GM23338 (cell line): ENCODE data around the gene CDC42BPG. TPM values are rescaled to one million over a fixed set of nuclear protein-coding genes. Genes with fewer than 3 reads are reported as not detected.

ENCODE experiments used
- ATAC-seq: fragments of 200-7000 bp; cut with Tn5 transposase; 3 replicates; pipeline ENCODE4 v1.9.1; 2020
- DNase-seq: peaks from one replicate; pipeline ENCODE4 v3.0.0-alpha.2; 2015; ENCODE audit warnings: low spot score
- H2AFZ ChIP-seq: fragments of 200-600 bp; sonication (generic); 2 replicates; pipeline ENCODE4 v1.8.0; 2016; ENCODE audit warnings: antibody characterized with exemption, mild to moderate bottlenecking, moderate library complexity
- H3F3A ChIP-seq: fragments of 200-600 bp; sonication (generic); replicated peaks from 2 replicates; pipeline ENCODE4 v1.8.0; 2017; ENCODE audit warnings: antibody characterized with exemption, mixed run types, low read depth
- H3K27ac ChIP-seq: fragments of 200-600 bp; sonication (generic); 2 replicates; pipeline ENCODE4 v1.6.1; 2016; ENCODE audit warnings: low read depth
- H3K27me3 ChIP-seq: fragments of 200-600 bp; sonication (generic); 2 replicates; pipeline ENCODE4 v1.8.0; 2016; ENCODE audit warnings: mild to moderate bottlenecking, mixed run types, moderate library complexity; ENCODE audit not compliant: insufficient read depth
- H3K36me3 ChIP-seq: fragments of 200-600 bp; sonication (generic); 2 replicates; pipeline ENCODE4 v1.8.0; 2016; ENCODE audit warnings: mild to moderate bottlenecking; ENCODE audit not compliant: insufficient read depth
- H3K4me1 ChIP-seq: fragments of 200-600 bp; sonication (generic); 2 replicates; pipeline ENCODE4 v1.8.0; 2016; ENCODE audit warnings: mild to moderate bottlenecking, moderate library complexity; ENCODE audit not compliant: insufficient read depth
- H3K4me2 ChIP-seq: fragments of 200-600 bp; sonication (generic); 2 replicates; pipeline ENCODE4 v1.7.1; 2017; ENCODE audit warnings: mixed run types
- H3K4me3 ChIP-seq: fragments of 200-600 bp; sonication (generic); 2 replicates; pipeline ENCODE4 v1.6.1; 2016; ENCODE audit warnings: mixed run types
- H3K79me2 ChIP-seq: fragments of 200-600 bp; sonication (generic); replicated peaks from 2 replicates; pipeline ENCODE4 v1.8.0; 2017; ENCODE audit warnings: mild to moderate bottlenecking; ENCODE audit not compliant: insufficient read depth
- H3K9me2 ChIP-seq: fragments of 200-600 bp; sonication (generic); 2 replicates; pipeline ENCODE4 v1.8.0; 2017; ENCODE audit not compliant: insufficient read depth
- H4K20me1 ChIP-seq: fragments of 200-600 bp; sonication (generic); replicated peaks from 2 replicates; pipeline ENCODE4 v1.8.0; 2017; ENCODE audit warnings: mild to moderate bottlenecking; ENCODE audit not compliant: insufficient read depth
- H3K27ac Mint-ChIP-seq: 2 replicates; pipeline ENCODE4 v1.8.0; 2020; ENCODE audit warnings: inconsistent platforms, mild to moderate bottlenecking, moderate library complexity, mixed read lengths
- H3K27me3 Mint-ChIP-seq: 3 replicates; pipeline ENCODE4 v1.8.0; 2022; ENCODE audit warnings: low read depth, mild to moderate bottlenecking, moderate library complexity, mixed read lengths, inconsistent platforms; ENCODE audit not compliant: insufficient read depth, poor library complexity
- H3K36me3 Mint-ChIP-seq: 3 replicates; pipeline ENCODE4 v1.8.0; 2021; ENCODE audit warnings: low read depth, mild to moderate bottlenecking, inconsistent platforms, moderate library complexity, mixed read lengths
- H3K4me1 Mint-ChIP-seq: 3 replicates; pipeline ENCODE4 v1.8.0; 2020; ENCODE audit warnings: mild to moderate bottlenecking, inconsistent platforms, mixed read lengths
- H3K4me3 Mint-ChIP-seq: 3 replicates; pipeline ENCODE4 v1.8.0; 2021; ENCODE audit warnings: moderate library complexity, mild to moderate bottlenecking, inconsistent platforms, mixed read lengths
- H3K9me3 Mint-ChIP-seq: 3 replicates; pipeline ENCODE4 v1.8.0; 2020; ENCODE audit warnings: moderate library complexity, mild to moderate bottlenecking, inconsistent platforms, mixed read lengths
- CTCF ChIP-seq, 2 experiments: fragments of 200-600 bp in 1 of 2; sonication (generic) in 1 of 2; conservative IDR thresholded peaks; 2 replicates each; pipeline versions ENCODE4 v1.5.1 to v1.6.1; 2016 to 2017; ENCODE audit warnings: antibody characterized with exemption in 2 of 2, low read depth in 2 of 2, mild to moderate bottlenecking in 2 of 2, moderate library complexity in 1 of 2
- ETS1 ChIP-seq: IDR thresholded peaks from 2 replicates; pipeline ENCODE4 v1.6.1; 2016; ENCODE audit warnings: antibody characterized with exemption
- EZH2 ChIP-seq: fragments of 200-600 bp; sonication (generic); IDR thresholded peaks from one replicate; pipeline ENCODE4 v1.8.0; 2017; ENCODE audit warnings: antibody characterized with exemption, mild to moderate bottlenecking, low read depth; ENCODE audit not compliant: unreplicated experiment
- EZH2phosphoT487 ChIP-seq: fragments of 200-600 bp; sonication (generic); IDR thresholded peaks from one replicate; pipeline ENCODE4 v1.8.1; 2018; ENCODE audit warnings: antibody characterized with exemption; ENCODE audit not compliant: unreplicated experiment
- JUNB ChIP-seq: IDR thresholded peaks from one replicate; pipeline ENCODE4 v1.6.1; 2016; ENCODE audit warnings: antibody characterized with exemption; ENCODE audit not compliant: unreplicated experiment
- POLR2AphosphoS5 ChIP-seq: IDR thresholded peaks from 2 replicates; pipeline ENCODE4 v1.6.1; 2016; ENCODE audit warnings: antibody characterized with exemption, low read depth
- REST ChIP-seq: IDR thresholded peaks from one replicate; pipeline ENCODE4 v1.6.1; 2018; ENCODE audit warnings: antibody characterized with exemption; ENCODE audit not compliant: unreplicated experiment
- STAT1 ChIP-seq: IDR thresholded peaks from one replicate; pipeline ENCODE4 v1.6.1; 2016; ENCODE audit warnings: antibody characterized with exemption; ENCODE audit not compliant: unreplicated experiment
- ZNF114 ChIP-seq: fragments of 250-450 bp; sonication (Bioruptor Pico); IDR thresholded peaks from 2 replicates; pipeline ENCODE4 v1.5.0; 2020; ENCODE audit warnings: mild to moderate bottlenecking, moderate library complexity
- ZNF331 ChIP-seq: fragments of 250-450 bp; sonication (Bioruptor Pico); IDR thresholded peaks from 2 replicates; pipeline ENCODE4 v1.5.0; 2020; ENCODE audit warnings: low read depth, mild to moderate bottlenecking, moderate library complexity
- ZNF462 ChIP-seq: fragments of 250-450 bp; sonication (Bioruptor Pico); IDR thresholded peaks from 2 replicates; pipeline ENCODE4 v1.5.0; 2020; ENCODE audit warnings: mild to moderate bottlenecking, moderate library complexity
- polyA plus RNA-seq: library from polyadenylated mRNA; unstranded; fragments of >200 nt; fragmentation: Nextera tagmentation; extraction: Ambion mirVana; gene quantifications from 2 replicates; pipeline ENCODE4 v1.2.1, GENCODE V29; 2016
- total RNA-seq: library from RNA; depleted of rRNA; stranded (reverse); fragments of >200 nt; shearing (Covaris generic); gene quantifications from 2 replicates; pipeline ENCODE4 v1.2.3, GENCODE V29; 2014

The CDC42BPG gene
- total and polyA plus RNA-seq, 2 experiments from 2014 or later: 2.3 to 11.6 TPM

- 0 out of 2 replicates have a peak, but pooled peaks cover 2% of the 10 kb centered on the region for H3F3A ChIP-seq
- peak; percentile 37 for ATAC-seq
- Mint-ChIP-seq H3K27ac (no peak overlapping the region), H3K9me3 (no peaks in the 10 kb centered on the region), H3K4me1 (peaks cover 15% of the 10 kb centered on the region), H3K27me3 (peaks cover 6% of the 10 kb centered on the region), H3K36me3 (no peaks in the 10 kb centered on the region; the same call in 2 of the 3 replicates), H3K4me3 (no peak overlapping the region)
- no peak overlapping the region for H3K27ac ChIP-seq
- H3K9me2 ChIP-seq: no peaks in the 10 kb centered on the region
- peak overlapping the region; percentile 98 for H2AFZ ChIP-seq
- H3K4me1 ChIP-seq: peaks cover 16% of the 10 kb centered on the region; the same call in 1 of the 2 replicates
- no peak for DNase-seq
- no peaks in the 10 kb centered on the region for H3K36me3 ChIP-seq
- H3K27me3 ChIP-seq: no peaks in the 10 kb centered on the region
- H4K20me1 ChIP-seq: no peaks in the 10 kb centered on the region
- no peak overlapping the region for H3K4me3 ChIP-seq
- H3K4me2 ChIP-seq: no peak overlapping the region
- TF ChIP-seq ZNF331: no peak
- TF ChIP-seq POLR2AphosphoS5: no peak
- no peak for TF ChIP-seq EZH2phosphoT487
- no peak for TF ChIP-seq EZH2
- no peak for TF ChIP-seq ZNF462 (CRISPR knock-in tag)
- TF ChIP-seq JUNB: no peak
- no peak for TF ChIP-seq REST
- TF ChIP-seq STAT1: no peak
- no peak for TF ChIP-seq CTCF (conservative IDR thresholded peaks at IDR 0.05; ENCODE audit: low read depth in 2 of 2)
- no peak for TF ChIP-seq ZNF114 (CRISPR knock-in tag)
- TF ChIP-seq ETS1: no peak
- H3K79me2 ChIP-seq: no peaks in the 10 kb centered on the region
Measured at GRCh38 chr11:64888729-64889511, 44.5 kb upstream of the CDC42BPG start.
